Activated T-cell treated with anti-CD3 and anti-CD28 coated beads, Interleukin-2, amount 50 U/mL, for 24 hours (primary cell): ENCODE data around the gene SIDT2.
A peak's percentile ranks its signal among the peaks of the same experiment; 100 is the strongest.
"Not testable (repeated sequence)": the region's sequence is repeated elsewhere in the genome, so short reads cannot be mapped to it uniquely, and the experiment has no call there.

ENCODE experiments used
- DNase-seq: peaks from one replicate; pipeline ENCODE4 v3.0.0-alpha.2; 2020
- H3K27ac Mint-ChIP-seq: 2 replicates; pipeline ENCODE4 v1.8.0; 2020; ENCODE audit warnings: mild to moderate bottlenecking, mixed read lengths
- H3K27me3 Mint-ChIP-seq: 2 replicates; pipeline ENCODE4 v1.8.0; 2020; ENCODE audit warnings: mixed read lengths
- H3K36me3 Mint-ChIP-seq: 2 replicates; pipeline ENCODE4 v1.8.0; 2020; ENCODE audit warnings: low read depth, mixed read lengths
- H3K4me1 Mint-ChIP-seq: 2 replicates; pipeline ENCODE4 v1.8.0; 2020; ENCODE audit warnings: low read depth, mixed read lengths
- H3K4me3 Mint-ChIP-seq: 2 replicates; pipeline ENCODE4 v1.8.0; 2020; ENCODE audit warnings: mild to moderate bottlenecking, moderate library complexity, mixed read lengths
- H3K9me3 Mint-ChIP-seq: 2 replicates; pipeline ENCODE4 v1.8.0; 2020; ENCODE audit warnings: mixed read lengths

The SIDT2 gene

GRCh38 chr11:117180661-117181585 is 2.4 kb downstream of the SIDT2 start:
- peak overlapping the region; percentile 91 for H3K4me3 Mint-ChIP-seq
- H3K4me1 Mint-ChIP-seq = peaks cover 30% of the 10 kb centered on the region
- H3K9me3 Mint-ChIP-seq = no peaks in the 10 kb centered on the region
- H3K27me3 Mint-ChIP-seq = no peaks in the 10 kb centered on the region
- peak overlapping the region; percentile 82 for H3K27ac Mint-ChIP-seq
- peak; percentile 59 for DNase-seq
- H3K36me3 Mint-ChIP-seq = peaks cover 21% of the 10 kb centered on the region

DNA sequence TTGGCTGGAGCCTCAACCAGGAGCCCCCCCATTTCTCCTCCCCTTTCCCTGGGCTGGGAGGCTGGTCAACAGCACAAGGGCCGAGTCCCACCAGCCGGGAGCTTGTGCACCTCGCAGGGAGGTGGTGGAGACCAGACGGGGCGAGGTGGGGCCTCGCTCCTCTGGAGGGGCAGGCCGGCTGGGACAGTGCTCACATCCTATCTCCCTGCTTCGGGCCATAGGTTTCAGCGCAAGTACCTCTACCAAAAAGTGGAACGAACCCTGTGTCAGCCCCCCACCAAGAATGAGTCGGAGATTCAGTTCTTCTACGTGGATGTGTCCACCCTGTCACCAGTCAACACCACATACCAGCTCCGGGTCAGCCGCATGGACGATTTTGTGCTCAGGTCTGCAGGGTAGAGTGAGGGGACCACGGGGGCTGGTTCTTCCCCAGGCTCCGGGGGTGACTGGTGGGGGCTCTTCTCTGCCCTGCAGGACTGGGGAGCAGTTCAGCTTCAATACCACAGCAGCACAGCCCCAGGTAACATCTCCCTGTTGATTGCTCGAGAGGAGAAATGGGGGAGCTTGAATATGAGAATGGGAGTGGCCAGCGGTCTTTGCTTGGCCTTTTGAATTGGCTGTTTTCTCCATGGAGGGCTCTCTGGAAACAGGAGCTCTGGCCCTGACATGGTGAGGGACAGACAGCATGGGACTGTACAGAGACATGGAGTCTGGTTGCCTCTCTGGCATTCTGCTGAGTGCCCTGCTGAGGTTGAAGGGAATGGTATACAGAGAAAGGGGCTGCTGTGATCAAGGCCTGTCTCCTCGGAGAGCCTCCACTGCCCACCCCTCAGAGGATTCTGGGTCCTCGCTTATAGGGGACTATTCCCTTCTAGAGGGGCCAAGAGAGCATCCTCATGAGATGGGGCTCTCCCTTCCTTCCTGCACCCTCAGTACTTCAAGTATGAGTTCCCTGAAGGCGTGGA is 3.3 kb downstream of the SIDT2 start:
- Mint-ChIP-seq H3K4me3 (no peak overlapping the region), H3K9me3 (no peaks in the 10 kb centered on the region), H3K4me1 (peaks cover 30% of the 10 kb centered on the region), H3K36me3 (peaks cover 22% of the 10 kb centered on the region), H3K27me3 (no peaks in the 10 kb centered on the region), H3K27ac (peak overlapping the region; percentile 26)
- no peak for DNase-seq

DNA sequence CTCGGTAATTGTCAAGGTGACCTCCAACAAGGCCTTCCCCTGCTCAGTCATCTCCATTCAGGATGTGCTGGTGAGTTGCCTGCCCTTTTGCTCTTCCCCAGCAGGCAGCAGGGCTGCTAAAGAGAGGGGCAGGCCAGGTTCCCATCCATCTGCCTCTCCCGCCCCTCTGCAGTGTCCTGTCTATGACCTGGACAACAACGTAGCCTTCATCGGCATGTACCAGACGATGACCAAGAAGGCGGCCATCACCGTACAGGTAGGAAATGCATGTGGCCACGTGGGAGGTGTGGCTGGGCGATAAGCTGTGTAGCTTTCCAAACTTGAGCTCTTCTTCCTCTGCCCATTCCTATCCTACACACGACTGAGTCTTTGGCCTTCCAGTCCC is 4.0 kb downstream of the SIDT2 start:
- H3K27me3 Mint-ChIP-seq = no peaks in the 10 kb centered on the region
- H3K4me3 Mint-ChIP-seq = no peak overlapping the region
- DNase-seq = no peak
- no peak overlapping the region for H3K27ac Mint-ChIP-seq
- H3K36me3 Mint-ChIP-seq = peaks cover 26% of the 10 kb centered on the region
- H3K9me3 Mint-ChIP-seq = no peaks in the 10 kb centered on the region
- peaks cover 30% of the 10 kb centered on the region for H3K4me1 Mint-ChIP-seq

- not testable (repeated sequence) for H3K9me3 Mint-ChIP-seq, DNase-seq, H3K4me3 Mint-ChIP-seq, H3K27ac Mint-ChIP-seq, H3K27me3 Mint-ChIP-seq
- Mint-ChIP-seq H3K4me1 (peaks cover 24% of the 10 kb centered on the region), H3K36me3 (peaks cover 32% of the 10 kb centered on the region)
Observed at GRCh38 chr11:117183178-117183577, 4.6 kb downstream of the SIDT2 start.

GRCh38 chr11:117183724-117184349 is 5.3 kb downstream of the SIDT2 start:
- peaks cover 20% of the 10 kb centered on the region for H3K4me1 Mint-ChIP-seq
- peak overlapping the region; percentile 15 for H3K27ac Mint-ChIP-seq
- H3K4me3 Mint-ChIP-seq = no peak overlapping the region
- no peaks in the 10 kb centered on the region for H3K27me3 Mint-ChIP-seq
- peaks cover 36% of the 10 kb centered on the region for H3K36me3 Mint-ChIP-seq
- no peak for DNase-seq
- H3K9me3 Mint-ChIP-seq = no peaks in the 10 kb centered on the region

DNA sequence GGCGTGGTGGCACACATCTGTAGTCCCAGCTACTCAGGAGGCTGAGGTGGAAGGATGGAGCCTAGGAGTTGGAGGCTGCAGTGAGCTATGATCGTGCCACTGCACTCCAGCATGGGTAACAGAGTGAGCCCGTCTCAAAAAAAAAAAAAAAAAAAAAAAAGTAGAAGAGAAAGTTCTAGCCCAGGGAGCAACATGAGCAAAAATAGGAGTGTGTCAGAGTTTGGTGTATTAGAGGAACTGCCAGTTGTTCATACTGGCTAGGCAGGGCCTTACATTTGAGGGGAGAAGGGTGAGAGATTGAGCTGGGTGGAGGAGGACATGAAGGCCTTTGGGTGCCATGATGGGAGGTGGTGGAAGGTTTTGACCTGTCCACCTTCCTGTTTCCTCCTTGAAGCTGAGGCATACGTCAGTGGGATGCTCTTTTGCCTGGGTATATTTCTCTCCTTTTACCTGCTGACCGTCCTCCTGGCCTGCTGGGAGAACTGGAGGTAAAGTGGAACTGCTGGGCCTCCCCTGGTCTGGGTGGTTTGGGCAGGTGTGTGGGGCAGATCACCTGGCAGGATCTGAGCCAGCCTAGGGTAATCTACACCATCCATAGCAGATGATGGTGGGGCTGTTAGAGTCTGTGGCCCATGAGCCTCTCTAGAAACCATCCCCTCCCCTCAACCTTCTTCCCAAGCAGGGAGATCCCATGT is 7.3 kb downstream of the SIDT2 start:
- no peaks in the 10 kb centered on the region for H3K9me3 Mint-ChIP-seq
- H3K27ac Mint-ChIP-seq = peak overlapping the region; percentile 48
- peak; percentile 7 for DNase-seq
- peaks cover 4% of the 10 kb centered on the region for H3K4me1 Mint-ChIP-seq
- H3K36me3 Mint-ChIP-seq = peaks cover 41% of the 10 kb centered on the region
- no peak overlapping the region for H3K4me3 Mint-ChIP-seq
- H3K27me3 Mint-ChIP-seq = no peaks in the 10 kb centered on the region

GRCh38 chr11:117186431-117186761 is 7.9 kb downstream of the SIDT2 start:
- Mint-ChIP-seq H3K4me3 (no peak overlapping the region), H3K4me1 (no peaks in the 10 kb centered on the region), H3K9me3 (no peaks in the 10 kb centered on the region), H3K27ac (peak overlapping the region; percentile 48), H3K27me3 (no peaks in the 10 kb centered on the region), H3K36me3 (peaks cover 41% of the 10 kb centered on the region)
- DNase-seq = peak; percentile 8

DNA sequence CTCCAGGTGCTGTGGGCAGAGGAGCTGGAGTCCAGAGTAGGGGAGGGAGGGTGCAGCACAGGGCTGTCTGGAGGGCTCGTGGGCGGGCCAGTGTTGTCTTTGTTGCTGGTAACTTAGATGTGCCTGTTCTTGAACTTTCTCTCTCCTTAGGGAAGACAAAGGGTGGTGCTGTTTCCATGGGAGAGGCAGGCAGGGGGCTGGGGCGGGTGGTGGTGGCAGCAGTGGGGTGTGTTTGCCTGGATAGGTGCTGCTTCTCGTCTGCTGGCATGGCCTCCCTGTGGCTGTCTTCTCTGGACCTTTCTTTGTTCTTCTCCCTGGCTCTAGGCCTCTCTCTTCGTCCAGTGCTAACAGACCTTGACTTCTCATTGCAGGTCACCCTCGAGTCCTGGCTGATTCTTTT is 8.5 kb downstream of the SIDT2 start:
- no peaks in the 10 kb centered on the region for H3K4me1 Mint-ChIP-seq
- H3K27me3 Mint-ChIP-seq = no peaks in the 10 kb centered on the region
- H3K27ac Mint-ChIP-seq = no peak overlapping the region
- no peaks in the 10 kb centered on the region for H3K9me3 Mint-ChIP-seq
- H3K4me3 Mint-ChIP-seq = no peak overlapping the region
- H3K36me3 Mint-ChIP-seq = peaks cover 45% of the 10 kb centered on the region
- peak; percentile 8 for DNase-seq

DNA sequence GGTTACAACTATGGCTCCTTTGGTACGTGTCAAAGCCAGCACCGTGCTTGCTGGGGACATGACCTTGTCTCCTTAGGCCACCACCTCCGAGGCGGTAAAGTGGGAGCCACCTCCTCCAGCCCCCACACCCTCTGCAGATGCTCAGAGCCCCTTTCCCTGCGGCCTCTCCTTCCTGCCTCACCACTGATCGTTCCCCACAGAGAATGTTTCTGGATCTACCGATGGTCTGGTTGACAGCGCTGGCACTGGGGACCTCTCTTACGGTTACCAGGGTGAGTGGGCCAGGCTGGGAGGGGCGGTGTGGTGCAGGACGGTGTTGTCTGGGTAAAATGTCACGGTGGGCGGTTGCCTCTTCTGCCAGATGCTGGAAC is 8.9 kb downstream of the SIDT2 start:
- Mint-ChIP-seq H3K4me3 (no peak overlapping the region), H3K27me3 (no peaks in the 10 kb centered on the region), H3K9me3 (no peaks in the 10 kb centered on the region), H3K36me3 (peaks cover 49% of the 10 kb centered on the region), H3K4me1 (no peaks in the 10 kb centered on the region), H3K27ac (no peak overlapping the region)
- DNase-seq = peak; percentile 14

GRCh38 chr11:117187799-117188481 is 9.4 kb downstream of the SIDT2 start:
- H3K27ac Mint-ChIP-seq = peak overlapping the region; percentile 10
- no peak overlapping the region for H3K4me3 Mint-ChIP-seq
- H3K27me3 Mint-ChIP-seq = no peaks in the 10 kb centered on the region
- no peaks in the 10 kb centered on the region for H3K9me3 Mint-ChIP-seq
- H3K4me1 Mint-ChIP-seq = no peaks in the 10 kb centered on the region
- peak; percentile 17 for DNase-seq
- peaks cover 49% of the 10 kb centered on the region for H3K36me3 Mint-ChIP-seq

DNA sequence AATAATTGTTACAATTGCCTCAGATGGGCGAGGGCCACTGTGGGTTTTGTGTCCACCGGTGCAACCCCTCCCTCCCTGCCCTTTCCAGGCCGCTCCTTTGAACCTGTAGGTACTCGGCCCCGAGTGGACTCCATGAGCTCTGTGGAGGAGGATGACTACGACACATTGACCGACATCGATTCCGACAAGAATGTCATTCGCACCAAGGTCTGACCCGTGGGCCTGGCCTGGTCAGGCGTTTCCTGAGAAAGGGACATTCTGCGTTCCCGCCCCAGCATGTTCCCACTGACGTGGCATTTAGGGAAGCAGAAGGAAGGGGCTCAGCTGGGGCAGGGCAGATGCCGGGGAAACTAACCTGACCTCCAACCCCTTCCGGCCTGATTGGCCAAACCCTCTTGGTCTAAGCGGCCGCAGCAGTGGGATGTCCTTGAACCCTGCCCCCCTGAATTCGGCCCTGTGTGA is 10.1 kb downstream of the SIDT2 start:
- peaks cover 51% of the 10 kb centered on the region for H3K36me3 Mint-ChIP-seq
- H3K9me3 Mint-ChIP-seq = no peaks in the 10 kb centered on the region
- DNase-seq = peak; percentile 14
- H3K4me1 Mint-ChIP-seq = no peaks in the 10 kb centered on the region
- no peak overlapping the region for H3K27ac Mint-ChIP-seq
- no peak overlapping the region for H3K4me3 Mint-ChIP-seq
- no peaks in the 10 kb centered on the region for H3K27me3 Mint-ChIP-seq

GRCh38 chr11:117189191-117189940 is 10.8 kb downstream of the SIDT2 start:
- no peak for DNase-seq
- H3K36me3 Mint-ChIP-seq = peaks cover 50% of the 10 kb centered on the region
- no peaks in the 10 kb centered on the region for H3K9me3 Mint-ChIP-seq
- no peak overlapping the region for H3K4me3 Mint-ChIP-seq
- peak overlapping the region; percentile 37 for H3K27ac Mint-ChIP-seq
- H3K27me3 Mint-ChIP-seq = no peaks in the 10 kb centered on the region
- H3K4me1 Mint-ChIP-seq = no peaks in the 10 kb centered on the region

DNA sequence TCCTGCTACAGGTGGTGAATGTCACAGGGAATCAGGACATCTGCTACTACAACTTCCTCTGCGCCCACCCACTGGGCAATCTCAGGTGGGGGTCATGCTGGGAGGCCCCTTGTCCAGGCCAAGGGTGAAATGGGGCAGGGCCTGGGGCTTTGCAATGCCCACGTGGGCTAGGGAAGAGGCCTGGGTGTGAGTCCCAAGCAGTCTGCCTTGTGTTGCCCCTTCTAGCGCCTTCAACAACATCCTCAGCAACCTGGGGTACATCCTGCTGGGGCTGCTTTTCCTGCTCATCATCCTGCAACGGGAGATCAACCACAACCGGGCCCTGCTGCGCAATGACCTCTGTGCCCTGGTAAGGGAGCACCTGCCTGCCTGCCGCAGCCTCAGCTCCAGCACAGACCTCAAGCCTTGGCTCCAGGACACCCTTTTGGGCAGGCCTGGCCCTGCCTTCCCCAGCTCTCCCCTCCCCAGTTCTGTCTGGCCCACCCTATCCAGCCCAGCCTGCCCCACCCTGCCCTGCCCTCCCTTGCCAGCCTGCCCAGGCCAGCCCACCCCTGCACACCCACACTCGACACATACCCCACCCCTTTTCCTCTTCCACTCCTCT is 11.5 kb downstream of the SIDT2 start:
- Mint-ChIP-seq H3K4me3 (no peak overlapping the region), H3K27me3 (no peaks in the 10 kb centered on the region), H3K9me3 (no peaks in the 10 kb centered on the region), H3K27ac (no peak overlapping the region), H3K4me1 (no peaks in the 10 kb centered on the region), H3K36me3 (peaks cover 50% of the 10 kb centered on the region)
- peak; percentile 23 for DNase-seq
